Suprapubic skin (tissue), 4 donors: ENCODE results near the gene CIPC.

Source experiments
- EP300 ChIP-seq: sonication (generic); formaldehyde crosslinking; IDR thresholded peaks from one replicate; pipeline ENCODE4 v1.6.1; 2017; ENCODE audit warnings: antibody characterized with exemption
- POLR2A ChIP-seq, 2 donors: fragments of 450-650 bp; IDR thresholded peaks; one replicate each; pipeline ENCODE4 v1.6.1; 2017; ENCODE audit warnings: antibody characterized with exemption in 2 of 2, mild to moderate bottlenecking in 2 of 2, moderate library complexity in 2 of 2
- POLR2AphosphoS5 ChIP-seq, 3 donors: sonication (generic); formaldehyde crosslinking; IDR thresholded peaks; one replicate each; pipeline ENCODE4 v1.6.1; 2017; ENCODE audit warnings: antibody characterized with exemption in 3 of 3
- TF ChIP-seq, protein P1 (sequence below), 2 donors: fragments of 200-600 bp in 1 of 2; fragments of 450-650 bp in 1 of 2; sonication (generic) in 1 of 2; IDR thresholded peaks; one replicate each; pipeline ENCODE4 v1.5.1; 2016 to 2019; ENCODE audit warnings: antibody characterized with exemption in 2 of 2, mild to moderate bottlenecking in 1 of 2, moderate library complexity in 1 of 2

DNA sequence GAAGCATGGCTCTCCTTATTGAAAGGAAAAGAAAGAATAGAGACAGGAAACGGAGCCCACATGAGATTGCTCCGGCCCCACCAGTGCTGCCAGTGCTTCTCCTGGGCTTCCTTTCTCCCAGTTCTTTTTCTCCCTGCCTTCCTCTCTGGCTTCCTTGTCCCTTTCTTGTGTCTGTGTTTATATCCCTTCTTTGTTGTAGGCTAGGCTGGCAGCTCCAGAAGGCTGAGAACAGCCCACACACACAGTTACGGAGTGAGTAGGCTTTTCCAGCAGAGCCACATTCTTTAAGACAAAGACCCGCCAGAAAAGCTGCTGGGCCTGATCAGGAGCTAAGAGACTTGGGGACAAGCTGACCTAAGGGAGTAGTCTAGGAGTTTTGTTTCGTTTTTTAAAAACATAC is 13.0 kb downstream of the CIPC start:
- TF ChIP-seq, protein P1, sequence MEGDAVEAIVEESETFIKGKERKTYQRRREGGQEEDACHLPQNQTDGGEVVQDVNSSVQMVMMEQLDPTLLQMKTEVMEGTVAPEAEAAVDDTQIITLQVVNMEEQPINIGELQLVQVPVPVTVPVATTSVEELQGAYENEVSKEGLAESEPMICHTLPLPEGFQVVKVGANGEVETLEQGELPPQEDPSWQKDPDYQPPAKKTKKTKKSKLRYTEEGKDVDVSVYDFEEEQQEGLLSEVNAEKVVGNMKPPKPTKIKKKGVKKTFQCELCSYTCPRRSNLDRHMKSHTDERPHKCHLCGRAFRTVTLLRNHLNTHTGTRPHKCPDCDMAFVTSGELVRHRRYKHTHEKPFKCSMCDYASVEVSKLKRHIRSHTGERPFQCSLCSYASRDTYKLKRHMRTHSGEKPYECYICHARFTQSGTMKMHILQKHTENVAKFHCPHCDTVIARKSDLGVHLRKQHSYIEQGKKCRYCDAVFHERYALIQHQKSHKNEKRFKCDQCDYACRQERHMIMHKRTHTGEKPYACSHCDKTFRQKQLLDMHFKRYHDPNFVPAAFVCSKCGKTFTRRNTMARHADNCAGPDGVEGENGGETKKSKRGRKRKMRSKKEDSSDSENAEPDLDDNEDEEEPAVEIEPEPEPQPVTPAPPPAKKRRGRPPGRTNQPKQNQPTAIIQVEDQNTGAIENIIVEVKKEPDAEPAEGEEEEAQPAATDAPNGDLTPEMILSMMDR (IDR thresholded peaks at IDR 0.05): no peak
- TF ChIP-seq POLR2A (IDR thresholded peaks at IDR 0.05): no peak
- no peak for TF ChIP-seq POLR2AphosphoS5 (IDR thresholded peaks at IDR 0.05)
- TF ChIP-seq EP300: no peak
